ENCODE results near the gene SFXN5.

Gene SFXN5

GRCh38 chr2:72942293-72942692, 129.2 kb downstream of the SFXN5 start:
- H3K9me3 ChIP-seq (ENCODE audit: control insufficient read depth in 5 of 5, low read length in 5 of 5): no peaks in the 10 kb centered on the region
- no peak overlapping the region for H3K27ac ChIP-seq (ENCODE audit: low read depth, low read length)
- H3K4me3 ChIP-seq (ENCODE audit: low read depth in 1 of 5, low read length in 5 of 5): no peak overlapping the region
- no peaks in the 10 kb centered on the region for H3K4me1 ChIP-seq (ENCODE audit: control insufficient read depth in 5 of 5, insufficient read depth in 5 of 5, low read length in 5 of 5)
- peaks cover 0 to 30% (median 6%) of the 10 kb centered on the region in 5 donors for H3K36me3 ChIP-seq (ENCODE audit: control insufficient read depth in 5 of 5, insufficient read depth in 5 of 5, low read length in 5 of 5)
- H3K9ac ChIP-seq (ENCODE audit: low read length in 5 of 5): no peak overlapping the region
- peaks cover 2 to 6% (median 4%) of the 10 kb centered on the region in 5 donors for H3K27me3 ChIP-seq (ENCODE audit: control insufficient read depth in 5 of 5, insufficient read depth in 4 of 5, low read length in 5 of 5)

- H3K4me1 ChIP-seq (ENCODE audit: control insufficient read depth in 5 of 5, insufficient read depth in 5 of 5, low read length in 5 of 5): peaks cover 0 to 2% (median 0%) of the 10 kb centered on the region in 5 donors
- H3K27me3 ChIP-seq (ENCODE audit: control insufficient read depth in 5 of 5, insufficient read depth in 4 of 5, low read length in 5 of 5): peaks cover 9 to 13% (median 10%) of the 10 kb centered on the region in 5 donors
- no peaks in the 10 kb centered on the region for H3K9me3 ChIP-seq (ENCODE audit: control insufficient read depth in 5 of 5, low read length in 5 of 5)
- H3K9ac ChIP-seq (ENCODE audit: low read length in 5 of 5): no peak overlapping the region
- no peak overlapping the region for H3K4me3 ChIP-seq (ENCODE audit: low read depth in 1 of 5, low read length in 5 of 5)
- H3K36me3 ChIP-seq (ENCODE audit: control insufficient read depth in 5 of 5, insufficient read depth in 5 of 5, low read length in 5 of 5): peaks cover 0 to 30% (median 6%) of the 10 kb centered on the region in 5 donors
- no peak overlapping the region for H3K27ac ChIP-seq (ENCODE audit: low read depth, low read length)
Observed at GRCh38 chr2:72940786-72941185, 130.7 kb downstream of the SFXN5 start.

GRCh38 chr2:72940361-72940760, 131.2 kb downstream of the SFXN5 start:
- H3K36me3 ChIP-seq (ENCODE audit: control insufficient read depth in 5 of 5, insufficient read depth in 5 of 5, low read length in 5 of 5): peaks cover 0 to 29% (median 6%) of the 10 kb centered on the region in 5 donors
- peaks cover 0 to 2% (median 0%) of the 10 kb centered on the region in 5 donors for H3K4me1 ChIP-seq (ENCODE audit: control insufficient read depth in 5 of 5, insufficient read depth in 5 of 5, low read length in 5 of 5)
- H3K9me3 ChIP-seq (ENCODE audit: control insufficient read depth in 5 of 5, low read length in 5 of 5): no peaks in the 10 kb centered on the region
- no peak overlapping the region for H3K27ac ChIP-seq (ENCODE audit: low read depth, low read length)
- peaks cover 9 to 15% (median 13%) of the 10 kb centered on the region in 5 donors for H3K27me3 ChIP-seq (ENCODE audit: control insufficient read depth in 5 of 5, insufficient read depth in 4 of 5, low read length in 5 of 5)
- no peak overlapping the region for H3K9ac ChIP-seq (ENCODE audit: low read length in 5 of 5)
- no peak overlapping the region for H3K4me3 ChIP-seq (ENCODE audit: low read depth in 1 of 5, low read length in 5 of 5)

GRCh38 chr2:72938455-72938854, 133.1 kb downstream of the SFXN5 start:
- peaks cover 0 to 2% (median 0%) of the 10 kb centered on the region in 5 donors for H3K4me1 ChIP-seq (ENCODE audit: control insufficient read depth in 5 of 5, insufficient read depth in 5 of 5, low read length in 5 of 5)
- peaks cover 9 to 21% (median 17%) of the 10 kb centered on the region in 5 donors for H3K27me3 ChIP-seq (ENCODE audit: control insufficient read depth in 5 of 5, insufficient read depth in 4 of 5, low read length in 5 of 5)
- no peaks in the 10 kb centered on the region for H3K9me3 ChIP-seq (ENCODE audit: control insufficient read depth in 5 of 5, low read length in 5 of 5)
- H3K27ac ChIP-seq (ENCODE audit: low read depth, low read length): no peak overlapping the region
- H3K9ac ChIP-seq (ENCODE audit: low read length in 5 of 5): no peak overlapping the region
- H3K4me3 ChIP-seq (ENCODE audit: low read depth in 1 of 5, low read length in 5 of 5): no peak overlapping the region
- peaks cover 0 to 12% (median 4%) of the 10 kb centered on the region in 5 donors for H3K36me3 ChIP-seq (ENCODE audit: control insufficient read depth in 5 of 5, insufficient read depth in 5 of 5, low read length in 5 of 5)

- Histone ChIP-seq H3K9me3 (ENCODE audit: control insufficient read depth in 5 of 5, low read length in 5 of 5) (no peaks in the 10 kb centered on the region), H3K27ac (ENCODE audit: low read depth, low read length) (no peak overlapping the region), H3K4me3 (ENCODE audit: low read depth in 1 of 5, low read length in 5 of 5) (no peak overlapping the region), H3K9ac (ENCODE audit: low read length in 5 of 5) (no peak overlapping the region), H3K4me1 (ENCODE audit: control insufficient read depth in 5 of 5, insufficient read depth in 5 of 5, low read length in 5 of 5) (peaks cover 0 to 2% (median 0%) of the 10 kb centered on the region in 5 donors), H3K27me3 (ENCODE audit: control insufficient read depth in 5 of 5, insufficient read depth in 4 of 5, low read length in 5 of 5) (peaks cover 9 to 26% (median 21%) of the 10 kb centered on the region in 5 donors), H3K36me3 (ENCODE audit: control insufficient read depth in 5 of 5, insufficient read depth in 5 of 5, low read length in 5 of 5) (peaks cover 0 to 3% (median 0%) of the 10 kb centered on the region in 5 donors)
Observed at GRCh38 chr2:72937356-72937669, 134.2 kb downstream of the SFXN5 start.

GRCh38 chr2:72936660-72937355, 134.7 kb downstream of the SFXN5 start:
- Histone ChIP-seq H3K9me3 (ENCODE audit: control insufficient read depth in 5 of 5, low read length in 5 of 5) (no peaks in the 10 kb centered on the region), H3K4me3 (ENCODE audit: low read depth in 1 of 5, low read length in 5 of 5) (no peak overlapping the region), H3K4me1 (ENCODE audit: control insufficient read depth in 5 of 5, insufficient read depth in 5 of 5, low read length in 5 of 5) (peaks cover 0 to 2% (median 0%) of the 10 kb centered on the region in 5 donors), H3K36me3 (ENCODE audit: control insufficient read depth in 5 of 5, insufficient read depth in 5 of 5, low read length in 5 of 5) (no peaks in the 10 kb centered on the region), H3K9ac (ENCODE audit: low read length in 5 of 5) (no peak overlapping the region), H3K27me3 (ENCODE audit: control insufficient read depth in 5 of 5, insufficient read depth in 4 of 5, low read length in 5 of 5) (peaks cover 9 to 26% (median 21%) of the 10 kb centered on the region in 5 donors), H3K27ac (ENCODE audit: low read depth, low read length) (no peak overlapping the region)

- no peaks in the 10 kb centered on the region for H3K36me3 ChIP-seq (ENCODE audit: control insufficient read depth in 5 of 5, insufficient read depth in 5 of 5, low read length in 5 of 5)
- H3K4me3 ChIP-seq (ENCODE audit: low read depth in 1 of 5, low read length in 5 of 5): no peak overlapping the region
- H3K27ac ChIP-seq (ENCODE audit: low read depth, low read length): no peak overlapping the region
- no peak overlapping the region for H3K9ac ChIP-seq (ENCODE audit: low read length in 5 of 5)
- H3K4me1 ChIP-seq (ENCODE audit: control insufficient read depth in 5 of 5, insufficient read depth in 5 of 5, low read length in 5 of 5): peaks cover 0 to 2% (median 0%) of the 10 kb centered on the region in 5 donors
- H3K9me3 ChIP-seq (ENCODE audit: control insufficient read depth in 5 of 5, low read length in 5 of 5): no peaks in the 10 kb centered on the region
- H3K27me3 ChIP-seq (ENCODE audit: control insufficient read depth in 5 of 5, insufficient read depth in 4 of 5, low read length in 5 of 5): peaks cover 9 to 33% (median 25%) of the 10 kb centered on the region in 5 donors
Observed at GRCh38 chr2:72935611-72935957, 135.9 kb downstream of the SFXN5 start.

GRCh38 chr2:72934683-72935610, 136.6 kb downstream of the SFXN5 start:
- H3K27ac ChIP-seq (ENCODE audit: low read depth, low read length): no peak overlapping the region
- no peak overlapping the region for H3K9ac ChIP-seq (ENCODE audit: low read length in 5 of 5)
- H3K27me3 ChIP-seq (ENCODE audit: control insufficient read depth in 5 of 5, insufficient read depth in 4 of 5, low read length in 5 of 5): peaks cover 11 to 36% (median 25%) of the 10 kb centered on the region in 5 donors
- no peak overlapping the region for H3K4me3 ChIP-seq (ENCODE audit: low read depth in 1 of 5, low read length in 5 of 5)
- H3K9me3 ChIP-seq (ENCODE audit: control insufficient read depth in 5 of 5, low read length in 5 of 5): no peaks in the 10 kb centered on the region
- peaks cover 0 to 2% (median 0%) of the 10 kb centered on the region in 5 donors for H3K4me1 ChIP-seq (ENCODE audit: control insufficient read depth in 5 of 5, insufficient read depth in 5 of 5, low read length in 5 of 5)
- H3K36me3 ChIP-seq (ENCODE audit: control insufficient read depth in 5 of 5, insufficient read depth in 5 of 5, low read length in 5 of 5): no peaks in the 10 kb centered on the region

GRCh38 chr2:72933646-72934151, 137.8 kb downstream of the SFXN5 start:
- Histone ChIP-seq H3K9ac (ENCODE audit: low read length in 5 of 5) (no peak overlapping the region), H3K9me3 (ENCODE audit: control insufficient read depth in 5 of 5, low read length in 5 of 5) (no peaks in the 10 kb centered on the region), H3K4me1 (ENCODE audit: control insufficient read depth in 5 of 5, insufficient read depth in 5 of 5, low read length in 5 of 5) (peaks cover 0 to 2% (median 0%) of the 10 kb centered on the region in 5 donors), H3K27me3 (ENCODE audit: control insufficient read depth in 5 of 5, insufficient read depth in 4 of 5, low read length in 5 of 5) (peaks cover 16 to 42% (median 34%) of the 10 kb centered on the region in 5 donors), H3K4me3 (ENCODE audit: low read depth in 1 of 5, low read length in 5 of 5) (no peak overlapping the region), H3K27ac (ENCODE audit: low read depth, low read length) (no peak overlapping the region), H3K36me3 (ENCODE audit: control insufficient read depth in 5 of 5, insufficient read depth in 5 of 5, low read length in 5 of 5) (no peaks in the 10 kb centered on the region)

GRCh38 chr2:72933207-72933606, 138.3 kb downstream of the SFXN5 start:
- peaks cover 16 to 43% (median 39%) of the 10 kb centered on the region in 5 donors for H3K27me3 ChIP-seq (ENCODE audit: control insufficient read depth in 5 of 5, insufficient read depth in 4 of 5, low read length in 5 of 5)
- H3K4me3 ChIP-seq (ENCODE audit: low read depth in 1 of 5, low read length in 5 of 5): no peak overlapping the region
- no peaks in the 10 kb centered on the region for H3K9me3 ChIP-seq (ENCODE audit: control insufficient read depth in 5 of 5, low read length in 5 of 5)
- no peak overlapping the region for H3K27ac ChIP-seq (ENCODE audit: low read depth, low read length)
- H3K9ac ChIP-seq (ENCODE audit: low read length in 5 of 5): no peak overlapping the region
- H3K4me1 ChIP-seq (ENCODE audit: control insufficient read depth in 5 of 5, insufficient read depth in 5 of 5, low read length in 5 of 5): peaks cover 0 to 2% (median 0%) of the 10 kb centered on the region in 5 donors
- H3K36me3 ChIP-seq (ENCODE audit: control insufficient read depth in 5 of 5, insufficient read depth in 5 of 5, low read length in 5 of 5): no peaks in the 10 kb centered on the region
